PC-9 (cell line): Measurements from ENCODE around the gene MDC1.

ENCODE experiments used
- CTCF ChIP-seq: fragments of 200-600 bp; sonication (generic); conservative IDR thresholded peaks from 2 replicates; pipeline ENCODE4 v1.6.1; 2017; ENCODE audit warnings: mixed run types, antibody characterized with exemption, mild to moderate bottlenecking, moderate library complexity
- EZH2 ChIP-seq: fragments of 200-600 bp; sonication (generic); IDR thresholded peaks from 2 replicates; pipeline ENCODE4 v1.8.0; 2017; ENCODE audit warnings: antibody characterized with exemption, low read depth

GRCh38 chr6:30726506-30727413 is 9.7 kb upstream of the MDC1 start:
- TF ChIP-seq CTCF, result no peak
- TF ChIP-seq EZH2, result no peak
